Thoracic aorta (tissue), 2 donors: ENCODE measurements around the gene VWA2. TPM values are rescaled to one million over a fixed set of nuclear protein-coding genes. Genes with fewer than 3 reads are reported as not detected.
A peak's percentile ranks its signal among the peaks of the same experiment; 100 is the strongest.
"Not testable (repeated sequence)": the region's sequence is repeated elsewhere in the genome, so short reads cannot be mapped to it uniquely, and the experiment has no call there.

ENCODE experiments used
- ATAC-seq: fragments of 150-250 bp; one replicate; pipeline ENCODE4 v1.8.0; 2017; ENCODE audit warnings: low read depth; ENCODE audit not compliant: insufficient number of reproducible peaks, low FRiP score
- DNase-seq: peaks from one replicate; pipeline ENCODE4 v3.0.0-alpha.2; 2020; ENCODE audit warnings: low spot score
- H3K27ac ChIP-seq, 2 donors: fragments of 200-600 bp; sonication (generic); 1 replicate in 1 of 2; 2 replicates in 1 of 2; pipeline ENCODE4 v1.5.1; 2016; ENCODE audit warnings: mild to moderate bottlenecking in 2 of 2, moderate library complexity in 2 of 2
- H3K27me3 ChIP-seq: fragments of 200-600 bp; sonication (generic); replicated peaks from 2 replicates; pipeline ENCODE4 v1.6.0; 2016; ENCODE audit warnings: mild to moderate bottlenecking; ENCODE audit not compliant: insufficient read depth
- H3K36me3 ChIP-seq: fragments of 200-600 bp; sonication (generic); one replicate; pipeline ENCODE4 v1.5.1; 2016
- H3K4me1 ChIP-seq, 2 donors: fragments of 200-600 bp; sonication (generic); 1 replicate in 1 of 2; 2 replicates in 1 of 2; pipeline versions ENCODE4 v1.5.1 to v1.6.0; 2016; ENCODE audit warnings: low read depth in 2 of 2, mild to moderate bottlenecking in 1 of 2; ENCODE audit not compliant: control insufficient read depth in 1 of 2
- H3K4me3 ChIP-seq: fragments of 200-600 bp; sonication (generic); 2 replicates; pipeline ENCODE4 v1.5.1; 2016; ENCODE audit warnings: mild to moderate bottlenecking
- H3K9me3 ChIP-seq: fragments of 200-600 bp; sonication (generic); 2 replicates; pipeline ENCODE4 v1.5.1; 2016
- total RNA-seq, 2 donors: library from RNA; depleted of rRNA; stranded (reverse); fragments of >200 nt; gene quantifications; one replicate each; pipeline versions ENCODE4 v1.1.0 to v1.2.3, GENCODE V29; 2016
- TF ChIP-seq, protein P1 (sequence below): fragments of 200-600 bp; sonication (generic); IDR thresholded peaks from one replicate; pipeline ENCODE4 v1.5.1; 2019; ENCODE audit warnings: antibody characterized with exemption

Gene VWA2
- total RNA-seq, 2 donors from 2014 or later = 0.28 TPM; not detected in 1

DNA sequence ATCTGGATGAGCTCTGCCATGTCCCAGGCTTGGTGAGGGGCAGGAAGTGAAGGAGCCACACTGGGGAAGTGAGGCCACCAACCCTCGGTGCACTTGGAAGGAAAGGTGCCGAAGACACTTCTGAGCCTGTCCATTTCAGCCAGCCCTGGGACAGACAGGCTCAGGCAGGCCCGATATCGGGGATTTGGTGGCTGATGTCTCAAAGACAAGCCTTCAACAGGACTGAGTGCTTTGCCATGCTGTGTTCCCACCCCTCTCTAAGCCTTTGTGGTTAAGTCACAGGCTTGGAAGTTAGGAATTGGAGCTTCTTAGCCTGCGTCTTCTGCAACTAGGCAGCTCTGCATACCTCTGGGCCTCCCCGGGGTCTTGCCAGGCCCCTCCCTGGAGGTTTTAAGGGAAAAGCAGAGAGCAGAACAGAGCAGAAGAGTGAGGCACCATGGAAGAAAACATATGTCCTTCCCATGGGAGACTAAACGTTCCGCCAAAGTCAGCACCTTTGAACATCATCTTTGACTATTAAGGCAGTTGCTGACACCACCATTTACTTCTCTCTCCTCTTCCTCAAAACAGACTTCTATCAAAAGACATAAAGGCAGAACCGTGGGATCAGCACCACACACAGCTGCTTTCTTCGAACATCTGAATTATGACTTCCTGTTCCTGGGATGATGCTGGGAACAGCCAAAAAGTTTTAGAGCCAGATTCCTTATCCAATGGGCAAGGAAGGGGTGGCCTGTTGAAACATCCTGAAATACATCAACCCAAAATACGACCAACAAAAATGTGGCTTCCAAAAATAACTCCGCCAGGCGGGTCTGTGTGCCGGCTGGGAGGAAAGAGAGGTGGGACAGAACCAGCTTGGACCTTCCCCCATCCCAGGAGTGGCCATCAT, 93.5 kb downstream of the VWA2 start:
- Histone ChIP-seq H3K4me1 (peaks cover 9 to 50% of the 10 kb centered on the region in 2 donors), H3K36me3 (no peaks in the 10 kb centered on the region), H3K4me3 (no peak overlapping the region), H3K9me3 (no peaks in the 10 kb centered on the region), H3K27ac (peak overlapping the region; percentile 62 to 80), H3K27me3 (no peaks in the 10 kb centered on the region)
- ATAC-seq (peak; percentile 63), DNase-seq (no peak)
- TF ChIP-seq, protein P1, sequence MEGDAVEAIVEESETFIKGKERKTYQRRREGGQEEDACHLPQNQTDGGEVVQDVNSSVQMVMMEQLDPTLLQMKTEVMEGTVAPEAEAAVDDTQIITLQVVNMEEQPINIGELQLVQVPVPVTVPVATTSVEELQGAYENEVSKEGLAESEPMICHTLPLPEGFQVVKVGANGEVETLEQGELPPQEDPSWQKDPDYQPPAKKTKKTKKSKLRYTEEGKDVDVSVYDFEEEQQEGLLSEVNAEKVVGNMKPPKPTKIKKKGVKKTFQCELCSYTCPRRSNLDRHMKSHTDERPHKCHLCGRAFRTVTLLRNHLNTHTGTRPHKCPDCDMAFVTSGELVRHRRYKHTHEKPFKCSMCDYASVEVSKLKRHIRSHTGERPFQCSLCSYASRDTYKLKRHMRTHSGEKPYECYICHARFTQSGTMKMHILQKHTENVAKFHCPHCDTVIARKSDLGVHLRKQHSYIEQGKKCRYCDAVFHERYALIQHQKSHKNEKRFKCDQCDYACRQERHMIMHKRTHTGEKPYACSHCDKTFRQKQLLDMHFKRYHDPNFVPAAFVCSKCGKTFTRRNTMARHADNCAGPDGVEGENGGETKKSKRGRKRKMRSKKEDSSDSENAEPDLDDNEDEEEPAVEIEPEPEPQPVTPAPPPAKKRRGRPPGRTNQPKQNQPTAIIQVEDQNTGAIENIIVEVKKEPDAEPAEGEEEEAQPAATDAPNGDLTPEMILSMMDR = no peak

DNA sequence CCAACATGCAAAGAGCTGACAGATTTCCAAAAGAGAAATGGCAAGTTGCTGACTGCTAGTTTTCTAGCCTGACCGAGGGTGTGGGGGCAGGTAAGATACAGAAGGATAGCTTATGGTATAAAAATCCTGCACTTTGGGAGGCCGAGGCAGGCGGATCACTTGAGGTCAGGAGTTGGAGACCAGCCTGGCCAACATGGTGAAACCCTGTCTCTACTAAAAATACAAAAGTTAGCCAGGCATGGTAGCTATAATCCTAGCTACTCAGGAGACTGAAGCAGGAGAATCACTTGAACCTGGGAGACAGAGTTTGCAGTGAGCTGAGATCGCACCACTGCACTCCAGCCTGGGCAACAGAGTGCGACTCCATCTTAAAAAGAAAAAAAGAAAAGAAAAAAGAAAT, 94.4 kb downstream of the VWA2 start:
- H3K27me3 ChIP-seq, H3K9me3 ChIP-seq, ATAC-seq, H3K4me3 ChIP-seq, H3K36me3 ChIP-seq, DNase-seq: not testable (repeated sequence)
- H3K27ac ChIP-seq = peak overlapping the region; percentile 62 to 80
- peaks cover 9 to 45% of the 10 kb centered on the region in 2 donors for H3K4me1 ChIP-seq

DNA sequence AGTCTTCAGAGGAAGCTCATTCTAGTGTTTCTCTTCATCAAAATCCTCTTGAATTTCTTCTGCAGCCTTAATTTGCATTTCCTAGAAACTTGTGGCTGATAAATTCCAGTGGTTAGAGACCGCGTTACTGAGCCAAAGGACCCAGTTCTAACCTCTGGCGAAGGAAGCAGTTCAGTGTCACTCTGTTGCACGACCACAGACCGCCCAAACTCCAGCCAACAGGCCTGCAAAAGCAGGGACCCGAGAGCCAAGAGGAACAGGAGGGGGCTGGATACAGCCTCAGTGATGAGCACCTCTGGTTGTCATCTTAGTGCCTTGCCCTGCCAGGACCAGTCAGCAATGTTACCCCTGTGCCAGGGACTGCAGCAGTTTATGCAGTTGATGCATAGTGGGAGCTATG, 95.2 kb downstream of the VWA2 start:
- Histone ChIP-seq H3K9me3 (no peaks in the 10 kb centered on the region), H3K36me3 (no peaks in the 10 kb centered on the region), H3K27me3 (no peaks in the 10 kb centered on the region), H3K4me3 (no peak overlapping the region), H3K27ac (peak overlapping the region in 1 of 2 donors; percentile 80), H3K4me1 (peaks cover 9 to 36% of the 10 kb centered on the region in 2 donors)
- DNase-seq (no peak), ATAC-seq (no peak)
- TF ChIP-seq, protein P1 = no peak

DNA sequence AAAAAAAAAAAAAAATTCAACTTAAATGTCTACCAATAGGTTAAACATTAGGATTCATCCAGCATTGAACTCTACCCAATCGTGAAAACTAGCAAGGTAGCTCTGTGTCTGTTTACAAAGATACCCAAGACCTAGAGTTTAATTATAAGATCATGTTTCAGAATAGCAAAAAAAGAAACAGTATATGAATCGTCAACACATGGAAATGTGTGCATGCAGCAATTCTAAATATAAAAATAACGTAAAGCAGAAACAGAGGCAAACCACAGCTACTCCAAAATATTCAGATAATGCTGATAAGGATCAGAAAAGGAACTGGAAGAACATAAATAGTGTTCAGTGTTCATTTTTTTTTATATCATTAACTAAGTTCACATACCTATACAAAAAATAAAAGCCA, 96.6 kb downstream of the VWA2 start:
- no peak for ATAC-seq
- peaks cover 6 to 31% of the 10 kb centered on the region in 2 donors for H3K4me1 ChIP-seq
- TF ChIP-seq, protein P1 = no peak

DNA sequence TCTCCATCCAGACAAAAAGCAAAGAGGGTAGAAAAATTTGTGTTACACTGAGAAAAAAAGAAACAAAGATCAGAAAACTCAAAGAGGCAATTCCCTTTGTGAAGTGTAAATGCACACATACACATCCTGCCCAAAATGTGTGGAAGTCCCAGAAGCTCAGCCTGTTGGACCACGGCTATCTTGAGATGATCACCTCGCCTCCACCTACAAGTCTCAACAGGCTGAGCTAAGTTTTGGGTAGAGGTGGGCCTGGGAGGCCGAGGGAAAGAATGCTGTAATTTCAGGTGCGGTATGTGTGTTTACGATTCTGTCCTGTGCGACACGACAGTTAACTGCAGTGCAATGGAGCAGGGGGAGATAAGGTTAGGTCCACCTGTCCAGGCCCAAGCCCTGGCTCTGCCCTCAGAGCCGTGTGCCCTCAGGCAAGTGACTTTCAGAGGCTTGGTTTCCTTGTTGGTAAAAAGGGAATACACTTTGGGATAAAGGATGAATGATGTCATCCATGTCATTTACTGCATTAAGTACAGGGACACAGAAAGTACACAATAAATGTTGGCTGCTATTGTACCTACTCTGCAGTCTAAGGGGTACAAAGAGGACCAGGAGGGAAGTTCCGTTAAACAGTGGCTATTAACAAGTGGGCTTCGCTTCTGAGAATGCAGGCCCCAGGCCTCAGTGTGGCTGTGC, 97.9 kb downstream of the VWA2 start:
- no peak overlapping the region for H3K4me3 ChIP-seq
- no peaks in the 10 kb centered on the region for H3K9me3 ChIP-seq
- no peaks in the 10 kb centered on the region for H3K36me3 ChIP-seq
- H3K27me3 ChIP-seq = no peaks in the 10 kb centered on the region
- DNase-seq (no peak), ATAC-seq (no peak)
- H3K4me1 ChIP-seq = peaks cover 6 to 26% of the 10 kb centered on the region in 2 donors
- H3K27ac ChIP-seq = no peak overlapping the region
- TF ChIP-seq, protein P1 = no peak

More for the DNA sequence above, 96.6 kb downstream of the VWA2 start:
- no peaks in the 10 kb centered on the region for H3K36me3 ChIP-seq
- DNase-seq = no peak
- H3K4me3 ChIP-seq = no peak overlapping the region
- H3K9me3 ChIP-seq = no peaks in the 10 kb centered on the region
- H3K27me3 ChIP-seq = no peaks in the 10 kb centered on the region
- H3K27ac ChIP-seq = no peak overlapping the region
